Neural crest cell (in vitro differentiated cells): Measurements from ENCODE around the gene KLHDC7B. TPM values are rescaled to one million over a fixed set of nuclear protein-coding genes. Genes with fewer than 3 reads are reported as not detected.

Experiments used
- DNase-seq: peaks from one replicate; pipeline ENCODE4 v3.0.0; 2021; ENCODE audit warnings: low read depth, mixed read lengths, low spot score
- H3K27ac Mint-ChIP-seq: one replicate; pipeline ENCODE4 v1.8.0; 2021; ENCODE audit warnings: mild to moderate bottlenecking, mixed read lengths; ENCODE audit not compliant: unreplicated experiment
- H3K27me3 Mint-ChIP-seq: 2 replicates; pipeline ENCODE4 v1.8.0; 2021; ENCODE audit warnings: low read depth, mild to moderate bottlenecking, mixed read lengths
- H3K36me3 Mint-ChIP-seq: 2 replicates; pipeline ENCODE4 v1.8.0; 2021; ENCODE audit warnings: low read depth, mild to moderate bottlenecking, mixed read lengths
- H3K4me1 Mint-ChIP-seq: 2 replicates; pipeline ENCODE4 v1.8.0; 2021; ENCODE audit warnings: mixed read lengths
- H3K4me3 Mint-ChIP-seq: one replicate; pipeline ENCODE4 v1.8.0; 2021; ENCODE audit warnings: mild to moderate bottlenecking, mixed read lengths
- H3K9me3 Mint-ChIP-seq: 2 replicates; pipeline ENCODE4 v1.8.0; 2021; ENCODE audit warnings: mixed read lengths
- total RNA-seq: library from RNA; stranded (reverse); gene quantifications from 2 replicates; pipeline ENCODE4 v1.2.1, GENCODE V29; 2021
- TF ChIP-seq, protein P1 (sequence below): fragments of 200-600 bp; sonication (generic); conservative IDR thresholded peaks from 2 replicates; pipeline ENCODE4 v1.5.0; 2021; ENCODE audit warnings: antibody characterized with exemption, mild to moderate bottlenecking

Gene KLHDC7B
- total RNA-seq, 1 donor from 2014 or later, result 0.07 TPM

DNA sequence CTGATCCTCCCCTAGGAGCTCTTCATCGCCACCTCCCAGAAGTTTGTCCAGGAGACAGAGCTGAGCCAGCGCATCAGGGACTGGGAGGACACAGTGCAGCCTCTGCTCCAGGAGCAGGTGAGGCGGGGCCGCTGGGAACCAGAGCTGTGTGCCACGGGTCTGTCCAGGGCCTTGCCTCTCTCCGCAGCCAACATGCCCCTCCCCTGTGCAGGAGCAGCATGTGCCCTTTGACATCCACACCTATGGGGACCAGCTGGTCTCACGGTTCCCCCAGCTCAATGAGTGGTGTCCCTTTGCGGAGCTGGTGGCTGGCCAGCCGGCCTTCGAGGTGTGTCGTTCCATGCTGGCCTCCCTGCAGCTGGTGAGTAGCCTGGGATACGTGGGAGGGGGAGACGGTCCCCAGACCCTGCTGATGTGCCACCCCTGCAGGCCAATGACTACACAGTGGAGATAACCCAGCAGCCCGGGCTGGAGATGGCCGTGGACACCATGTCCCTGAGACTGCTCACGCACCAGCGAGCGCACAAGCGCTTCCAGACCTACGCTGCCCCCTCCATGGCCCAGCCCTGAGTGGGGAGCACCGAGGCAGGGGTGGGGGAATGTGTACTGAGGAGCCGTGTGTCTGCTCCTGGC is 22.8 kb upstream of the KLHDC7B start:
- no peaks in the 10 kb centered on the region for H3K9me3 Mint-ChIP-seq
- TF ChIP-seq, protein P1, sequence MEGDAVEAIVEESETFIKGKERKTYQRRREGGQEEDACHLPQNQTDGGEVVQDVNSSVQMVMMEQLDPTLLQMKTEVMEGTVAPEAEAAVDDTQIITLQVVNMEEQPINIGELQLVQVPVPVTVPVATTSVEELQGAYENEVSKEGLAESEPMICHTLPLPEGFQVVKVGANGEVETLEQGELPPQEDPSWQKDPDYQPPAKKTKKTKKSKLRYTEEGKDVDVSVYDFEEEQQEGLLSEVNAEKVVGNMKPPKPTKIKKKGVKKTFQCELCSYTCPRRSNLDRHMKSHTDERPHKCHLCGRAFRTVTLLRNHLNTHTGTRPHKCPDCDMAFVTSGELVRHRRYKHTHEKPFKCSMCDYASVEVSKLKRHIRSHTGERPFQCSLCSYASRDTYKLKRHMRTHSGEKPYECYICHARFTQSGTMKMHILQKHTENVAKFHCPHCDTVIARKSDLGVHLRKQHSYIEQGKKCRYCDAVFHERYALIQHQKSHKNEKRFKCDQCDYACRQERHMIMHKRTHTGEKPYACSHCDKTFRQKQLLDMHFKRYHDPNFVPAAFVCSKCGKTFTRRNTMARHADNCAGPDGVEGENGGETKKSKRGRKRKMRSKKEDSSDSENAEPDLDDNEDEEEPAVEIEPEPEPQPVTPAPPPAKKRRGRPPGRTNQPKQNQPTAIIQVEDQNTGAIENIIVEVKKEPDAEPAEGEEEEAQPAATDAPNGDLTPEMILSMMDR, result no peak
- DNase-seq, result no peak
- peaks cover 19% of the 10 kb centered on the region for H3K27me3 Mint-ChIP-seq
- H3K36me3 Mint-ChIP-seq, result peaks cover 4% of the 10 kb centered on the region
- peak overlapping the region; percentile 72 for H3K4me3 Mint-ChIP-seq
- H3K4me1 Mint-ChIP-seq, result peaks cover 17% of the 10 kb centered on the region
- no peak overlapping the region for H3K27ac Mint-ChIP-seq

DNA sequence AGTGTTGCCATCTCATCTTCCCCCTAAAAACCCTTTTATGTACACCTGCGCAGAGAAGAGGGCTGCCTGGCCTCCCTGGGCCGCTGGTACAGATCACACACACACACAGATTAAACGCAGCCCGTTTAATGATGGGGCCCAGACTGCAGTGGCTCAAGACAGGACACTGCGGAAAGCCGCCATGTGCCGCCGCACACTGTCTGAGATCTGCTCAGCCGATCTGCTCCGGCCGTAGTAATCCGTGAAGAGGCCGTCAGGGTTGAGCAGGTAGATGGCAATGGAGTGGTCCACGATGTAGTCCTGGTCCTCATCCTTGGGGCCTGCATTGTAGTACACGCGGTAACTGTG is 22.3 kb upstream of the KLHDC7B start:
- peaks cover 17% of the 10 kb centered on the region for H3K4me1 Mint-ChIP-seq
- peaks cover 6% of the 10 kb centered on the region for H3K36me3 Mint-ChIP-seq
- TF ChIP-seq, protein P1, result no peak
- no peak for DNase-seq
- H3K27ac Mint-ChIP-seq, result no peak overlapping the region
- no peaks in the 10 kb centered on the region for H3K9me3 Mint-ChIP-seq
- peaks cover 24% of the 10 kb centered on the region for H3K27me3 Mint-ChIP-seq
- H3K4me3 Mint-ChIP-seq, result peak overlapping the region; percentile 72

DNA sequence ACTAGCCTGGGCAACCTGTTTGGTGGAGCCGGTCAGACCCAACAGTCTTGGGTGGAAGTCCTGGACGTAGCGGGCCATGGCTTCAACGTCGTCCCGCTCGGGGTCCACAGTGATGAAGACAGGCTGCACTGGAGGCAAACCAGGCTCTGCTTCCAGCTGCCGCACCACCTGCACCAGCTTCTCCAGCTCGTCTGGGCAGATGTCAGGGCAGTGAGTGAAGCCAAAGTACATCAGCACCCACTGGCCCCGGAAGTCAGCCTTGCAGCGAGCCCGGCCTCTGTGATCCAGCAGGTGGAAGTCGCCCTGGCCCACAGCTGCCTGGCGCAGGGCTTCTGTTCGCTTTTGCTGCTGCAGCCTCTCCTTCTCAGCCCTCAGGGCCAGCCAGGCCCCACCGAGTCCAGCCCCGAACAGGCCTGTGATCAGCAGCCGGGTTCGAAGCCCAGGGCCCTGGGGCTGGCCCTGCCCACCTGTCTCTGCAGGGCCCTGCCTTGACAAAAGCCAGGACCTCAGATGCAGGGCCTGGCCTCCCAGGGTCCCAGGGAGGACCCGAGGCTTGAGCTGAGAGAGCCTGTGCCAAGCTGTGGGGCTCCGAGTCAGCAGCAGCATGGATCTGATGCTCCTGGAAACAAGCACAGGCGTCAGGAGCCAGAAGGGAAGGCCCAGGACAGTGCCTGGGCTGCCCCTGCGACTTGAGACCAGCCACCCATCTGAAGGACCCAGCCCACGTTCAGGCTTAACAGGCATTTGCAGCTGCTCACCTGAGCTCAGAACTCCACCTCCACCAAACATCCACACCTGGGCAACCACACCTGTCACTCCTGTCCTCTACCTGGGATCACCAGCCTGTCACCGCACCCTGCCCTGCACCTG is 21.7 kb upstream of the KLHDC7B start:
- H3K36me3 Mint-ChIP-seq, result peaks cover 6% of the 10 kb centered on the region
- TF ChIP-seq, protein P1, result no peak
- peaks cover 17% of the 10 kb centered on the region for H3K4me1 Mint-ChIP-seq
- peak overlapping the region; percentile 95 for H3K4me3 Mint-ChIP-seq
- no peak overlapping the region for H3K27ac Mint-ChIP-seq
- DNase-seq, result no peak
- H3K9me3 Mint-ChIP-seq, result no peaks in the 10 kb centered on the region
- H3K27me3 Mint-ChIP-seq, result peaks cover 30% of the 10 kb centered on the region

DNA sequence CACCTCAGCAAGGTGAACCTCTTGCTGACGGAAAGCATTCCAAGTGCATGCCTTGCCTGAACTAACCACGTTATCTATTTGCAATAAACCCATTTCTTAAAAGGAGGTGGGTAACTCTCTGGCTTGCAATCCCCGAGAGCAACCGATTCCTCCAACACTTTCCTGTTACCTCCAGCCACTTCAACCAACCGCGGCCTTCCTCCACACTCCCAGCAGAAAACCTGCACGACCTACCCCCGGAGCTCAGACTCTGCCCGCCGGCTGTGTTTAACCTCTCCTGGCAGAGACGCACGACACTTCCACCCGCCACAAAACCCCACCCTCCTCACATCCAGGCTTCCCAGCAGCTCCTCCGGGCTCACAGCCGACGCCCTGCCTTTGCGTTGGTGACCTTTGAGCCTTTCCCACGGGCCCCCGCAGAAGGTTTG is 21.0 kb upstream of the KLHDC7B start:
- H3K27ac Mint-ChIP-seq, result no peak overlapping the region

DNA sequence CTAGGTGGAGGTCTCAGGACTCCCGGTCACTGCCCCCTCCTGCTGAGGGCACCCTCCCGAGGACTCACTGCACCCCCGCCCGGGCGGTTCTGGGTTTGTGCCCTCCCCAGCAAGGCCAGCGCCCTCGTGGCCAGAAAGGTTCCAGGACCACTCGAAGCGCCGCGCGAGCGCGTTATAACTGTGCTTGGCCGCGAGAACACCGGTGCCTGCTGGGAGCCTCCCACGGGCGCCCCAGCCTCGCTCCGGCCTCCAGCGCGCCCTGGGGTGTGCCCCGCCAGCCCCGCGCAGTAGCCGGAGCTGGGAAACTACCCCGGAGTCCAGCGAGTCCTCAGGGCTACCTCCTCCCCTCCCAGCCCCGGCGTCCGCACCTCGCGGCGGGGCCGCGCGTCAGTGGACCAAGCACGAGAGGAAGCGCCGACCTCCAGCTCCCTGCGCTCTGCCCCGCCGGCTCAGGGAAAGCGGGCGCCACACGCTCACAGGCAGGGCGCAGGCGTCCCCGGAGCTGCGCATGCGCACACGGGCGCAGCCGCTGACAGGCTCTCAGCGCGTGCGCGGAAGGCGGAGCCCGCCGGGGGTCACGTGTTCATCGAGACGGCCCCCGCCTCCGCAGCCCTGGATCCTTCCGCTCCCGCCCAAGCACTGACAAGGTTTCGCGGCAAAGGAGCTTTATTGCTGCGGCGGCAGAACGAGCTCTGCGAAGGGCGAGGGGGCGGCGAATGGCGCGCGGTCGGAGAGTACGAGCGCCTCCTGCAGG is 20.4 kb upstream of the KLHDC7B start, which contains the start of gene SCO2:
TSS of gene SCO2 (minus strand) at position 495 of the 754 bp plus-strand sequence. CDS start 1,187 bp downstream, outside the sequence.
- H3K27me3 Mint-ChIP-seq, result peaks cover 39% of the 10 kb centered on the region
- H3K4me3 Mint-ChIP-seq, result peak within 1 kb of the TSS; percentile 95
- TF ChIP-seq, protein P1, result no peak
- DNase-seq, result peak; percentile 97
- no peak within 1 kb of the TSS for H3K27ac Mint-ChIP-seq
- H3K4me1 Mint-ChIP-seq, result peaks cover 17% of the 10 kb centered on the region
- H3K9me3 Mint-ChIP-seq, result no peaks in the 10 kb centered on the region
- H3K36me3 Mint-ChIP-seq, result peaks cover 6% of the 10 kb centered on the region

More for the DNA sequence above, 21.0 kb upstream of the KLHDC7B start:
- TF ChIP-seq, protein P1, result no peak
- peaks cover 17% of the 10 kb centered on the region for H3K4me1 Mint-ChIP-seq
- H3K9me3 Mint-ChIP-seq, result no peaks in the 10 kb centered on the region
- H3K27me3 Mint-ChIP-seq, result peaks cover 36% of the 10 kb centered on the region
- no peak for DNase-seq
- H3K4me3 Mint-ChIP-seq, result peak overlapping the region; percentile 95
- H3K36me3 Mint-ChIP-seq, result peaks cover 6% of the 10 kb centered on the region
